Panc1 (cell line): ENCODE measurements around the gene FUT2. TPM values are rescaled to one million over a fixed set of nuclear protein-coding genes. Genes with fewer than 3 reads are reported as not detected.

ENCODE experiments used
- ATAC-seq: fragments of 200-7000 bp; cut with Tn5 transposase; 2 replicates; pipeline ENCODE4 v1.9.1; 2020; ENCODE audit warnings: mild to moderate bottlenecking, moderate library complexity
- BruUV-seq: library from RNA; stranded (reverse); fragments of 400-500 nt; replicated peaks from 2 replicates; lab custom pipeline; 2021; lab: Mats Ljungman, UMichigan
- CTCF ChIA-PET: fragments of 300-600 bp; sonication (Branson Sonifier 250); formaldehyde crosslinking; loops from one replicate; lab custom pipeline; 2022; ENCODE audit warnings: antibody characterized with exemption; lab: Charles Lee
- POLR2A ChIA-PET: fragments of 300-600 bp; sonication (Branson Sonifier 250); formaldehyde crosslinking; loops from one replicate; lab custom pipeline; 2022; ENCODE audit warnings: antibody characterized with exemption; lab: Charles Lee
- DNase-seq: peaks from one replicate; pipeline ENCODE4 v3.0.0-alpha.2; 2010; ENCODE audit warnings: low read depth, low spot score
- H3K27ac ChIP-seq: 2 replicates; pipeline ENCODE4 v1.5.1; 2011; ENCODE audit warnings: mild to moderate bottlenecking, low read length, inconsistent platforms
- H3K27me3 ChIP-seq: fragments of 200-500 bp; sonication (Bioruptor generic); 2 replicates; pipeline ENCODE4 v1.6.0; 2014; ENCODE audit warnings: low read length, inconsistent platforms; ENCODE audit not compliant: control insufficient read depth, insufficient read depth
- H3K36me3 ChIP-seq: fragments of 200-500 bp; sonication (Bioruptor generic); 2 replicates; pipeline ENCODE4 v1.5.1; 2014; ENCODE audit warnings: inconsistent platforms, mild to moderate bottlenecking, low read length, moderate library complexity; ENCODE audit not compliant: control insufficient read depth, insufficient read depth
- H3K4me1 ChIP-seq: 2 replicates; pipeline ENCODE4 v1.5.1; 2011; ENCODE audit warnings: inconsistent platforms, mild to moderate bottlenecking, low read length, moderate library complexity; ENCODE audit not compliant: control insufficient read depth, insufficient read depth
- H3K4me3 ChIP-seq, 2 experiments: 2 replicates each; pipeline ENCODE4 v1.5.1; 2011 to 2012; ENCODE audit warnings: low read depth in 2 of 2, low read length in 2 of 2, mild to moderate bottlenecking in 2 of 2, inconsistent platforms in 1 of 2, moderate library complexity in 1 of 2
- H3K9me3 ChIP-seq: fragments of 200-500 bp; sonication (Bioruptor generic); 2 replicates; pipeline ENCODE4 v1.5.1; 2014; ENCODE audit warnings: low read depth, mild to moderate bottlenecking, inconsistent platforms, low read length, moderate library complexity; ENCODE audit not compliant: control insufficient read depth, insufficient read depth
- CTCF ChIP-seq: fragments of 450-650 bp; IDR thresholded peaks from 2 replicates; pipeline ENCODE4 v1.5.1; 2017; ENCODE audit warnings: mild to moderate bottlenecking
- POLR2AphosphoS5 ChIP-seq: IDR thresholded peaks from 2 replicates; pipeline ENCODE4 v1.6.1; 2012; ENCODE audit warnings: mild to moderate bottlenecking, low read depth, low read length, moderate library complexity
- SIN3A ChIP-seq: IDR thresholded peaks from 2 replicates; pipeline ENCODE4 v1.6.1; 2012; ENCODE audit warnings: low read depth, mild to moderate bottlenecking, low read length, moderate library complexity, borderline replicate concordance; ENCODE audit not compliant: insufficient read depth
- TCF7L2 ChIP-seq: IDR thresholded peaks from 2 replicates; pipeline ENCODE4 v1.6.1; 2011; ENCODE audit warnings: mild to moderate bottlenecking, low read depth, low read length, inconsistent platforms
- in situ Hi-C: cut with HindIII; loops from 2 replicates; pipeline ENCODE4 v1.10.0; 2016; ENCODE audit warnings: low sequenced_read_pairs, low pct_unique_long_range_greater_than_20kb
- intact Hi-C: fragments of 100-400 bp; cut with micrococcal nuclease; formaldehyde crosslinking; loops from one replicate; pipeline ENCODE4 v1.10.0; 2022; ENCODE audit not compliant: unreplicated experiment
- total RNA-seq: library from RNA; stranded (reverse); gene quantifications from one replicate; pipeline ENCODE4 v1.2.1, GENCODE V29; 2021; ENCODE audit not compliant: unreplicated experiment
- TF ChIP-seq, protein P1 (sequence below), 2 experiments: IDR thresholded peaks; 2 replicates each; pipeline ENCODE4 v1.6.1; 2011 to 2012; ENCODE audit warnings: low read depth in 2 of 2, control low read depth in 1 of 2, low read length in 1 of 2, mild to moderate bottlenecking in 1 of 2, moderate library complexity in 1 of 2; ENCODE audit not compliant: insufficient read depth in 1 of 2

The FUT2 gene
- total RNA-seq, 1 experiment from 2014 or later: 0.08 TPM

DNA sequence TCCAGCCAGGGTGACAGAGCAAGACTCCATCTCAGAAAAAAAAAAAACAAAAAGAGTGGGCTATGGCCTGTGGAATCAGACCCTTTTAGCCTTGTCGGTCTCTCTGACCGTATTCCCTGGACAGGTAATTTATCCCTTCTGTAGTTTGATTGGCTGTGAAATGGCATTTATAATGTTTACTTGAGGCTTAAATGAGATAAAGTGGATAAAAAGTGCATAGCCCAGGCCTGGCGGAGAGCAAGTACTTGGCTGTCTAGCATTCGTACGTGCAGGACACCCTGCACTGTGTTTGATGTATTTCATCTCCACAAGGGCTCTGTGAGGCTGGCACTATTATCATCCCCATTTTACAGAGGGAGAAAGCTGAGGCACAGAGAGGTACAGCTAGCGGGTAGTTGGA is 30.0 kb upstream of the FUT2 start:
- H3K36me3 ChIP-seq: no peaks in the 10 kb centered on the region
- TF ChIP-seq, protein P1, sequence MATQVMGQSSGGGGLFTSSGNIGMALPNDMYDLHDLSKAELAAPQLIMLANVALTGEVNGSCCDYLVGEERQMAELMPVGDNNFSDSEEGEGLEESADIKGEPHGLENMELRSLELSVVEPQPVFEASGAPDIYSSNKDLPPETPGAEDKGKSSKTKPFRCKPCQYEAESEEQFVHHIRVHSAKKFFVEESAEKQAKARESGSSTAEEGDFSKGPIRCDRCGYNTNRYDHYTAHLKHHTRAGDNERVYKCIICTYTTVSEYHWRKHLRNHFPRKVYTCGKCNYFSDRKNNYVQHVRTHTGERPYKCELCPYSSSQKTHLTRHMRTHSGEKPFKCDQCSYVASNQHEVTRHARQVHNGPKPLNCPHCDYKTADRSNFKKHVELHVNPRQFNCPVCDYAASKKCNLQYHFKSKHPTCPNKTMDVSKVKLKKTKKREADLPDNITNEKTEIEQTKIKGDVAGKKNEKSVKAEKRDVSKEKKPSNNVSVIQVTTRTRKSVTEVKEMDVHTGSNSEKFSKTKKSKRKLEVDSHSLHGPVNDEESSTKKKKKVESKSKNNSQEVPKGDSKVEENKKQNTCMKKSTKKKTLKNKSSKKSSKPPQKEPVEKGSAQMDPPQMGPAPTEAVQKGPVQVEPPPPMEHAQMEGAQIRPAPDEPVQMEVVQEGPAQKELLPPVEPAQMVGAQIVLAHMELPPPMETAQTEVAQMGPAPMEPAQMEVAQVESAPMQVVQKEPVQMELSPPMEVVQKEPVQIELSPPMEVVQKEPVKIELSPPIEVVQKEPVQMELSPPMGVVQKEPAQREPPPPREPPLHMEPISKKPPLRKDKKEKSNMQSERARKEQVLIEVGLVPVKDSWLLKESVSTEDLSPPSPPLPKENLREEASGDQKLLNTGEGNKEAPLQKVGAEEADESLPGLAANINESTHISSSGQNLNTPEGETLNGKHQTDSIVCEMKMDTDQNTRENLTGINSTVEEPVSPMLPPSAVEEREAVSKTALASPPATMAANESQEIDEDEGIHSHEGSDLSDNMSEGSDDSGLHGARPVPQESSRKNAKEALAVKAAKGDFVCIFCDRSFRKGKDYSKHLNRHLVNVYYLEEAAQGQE (IDR thresholded peaks at IDR 0.05; ENCODE audit: insufficient read depth in 1 of 2, low read depth in 2 of 2, low read length in 1 of 2): no peak
- TF ChIP-seq TCF7L2 (no peak), SIN3A (no peak), POLR2AphosphoS5 (no peak)
- ChIA-PET CTCF (interaction anchor here (1.2 kb wide), 1 partner anchor 73 kb away, joined by 3 read pairs; no protein-coding TSS in a partner anchor), POLR2A (interaction anchor here (0.6 kb wide), 1 partner anchor 296 kb away, joined by 4 read pairs; no protein-coding TSS in a partner anchor)
- intact Hi-C loops: no loop called here
- H3K4me3 ChIP-seq: no peak overlapping the region
- no peak overlapping the region for H3K27ac ChIP-seq
- no TSS peak for BruUV-seq
- no peak for ATAC-seq
- H3K4me1 ChIP-seq: no peaks in the 10 kb centered on the region
- H3K27me3 ChIP-seq: no peaks in the 10 kb centered on the region
- H3K9me3 ChIP-seq: no peaks in the 10 kb centered on the region
- no peak for DNase-seq
- in situ Hi-C loops: no loop called here

GRCh38 chr19:48668332-48668731 is 27.4 kb upstream of the FUT2 start:
- BruUV-seq: no TSS peak
- intact Hi-C loops (no loop called here), in situ Hi-C loops (no loop called here)
- H3K36me3 ChIP-seq: no peaks in the 10 kb centered on the region
- ChIA-PET POLR2A (no interaction called here), CTCF (no interaction called here)
- DNase-seq (no peak), ATAC-seq (no peak)
- H3K27me3 ChIP-seq: no peaks in the 10 kb centered on the region
- no peak overlapping the region for H3K27ac ChIP-seq
- TF ChIP-seq TCF7L2: no peak
- TF ChIP-seq POLR2AphosphoS5: no peak
- no peak for TF ChIP-seq CTCF
- TF ChIP-seq, protein P1 (IDR thresholded peaks at IDR 0.05; ENCODE audit: insufficient read depth in 1 of 2, low read depth in 2 of 2, low read length in 1 of 2): no peak
- no peak for TF ChIP-seq SIN3A
- H3K9me3 ChIP-seq: no peaks in the 10 kb centered on the region
- no peak overlapping the region for H3K4me3 ChIP-seq
- no peaks in the 10 kb centered on the region for H3K4me1 ChIP-seq
